Neutrophil (primary cell): Measurements from ENCODE around the gene HAL.

ENCODE experiments used
- H3K27ac ChIP-seq: fragments of 200-600 bp; sonication (generic); 2 replicates; pipeline ENCODE4 v1.5.1; 2016; ENCODE audit warnings: mild to moderate bottlenecking, moderate library complexity
- H3K27me3 ChIP-seq: fragments of 200-600 bp; sonication (generic); 2 replicates; pipeline ENCODE4 v1.6.0; 2016; ENCODE audit warnings: mild to moderate bottlenecking
- H3K36me3 ChIP-seq: fragments of 200-600 bp; sonication (generic); 2 replicates; pipeline ENCODE4 v1.5.1; 2017
- H3K4me1 ChIP-seq, 2 experiments: fragments of 200-600 bp in 1 of 2; sonication (generic) in 1 of 2; 1 replicate in 1 of 2; 2 replicates in 1 of 2; pipeline versions ENCODE4 v1.5.1 to v1.6.1; 2013 to 2016; ENCODE audit warnings: low read depth in 1 of 2, low read length in 1 of 2, mild to moderate bottlenecking in 1 of 2, moderate library complexity in 1 of 2; ENCODE audit not compliant: control insufficient read depth in 1 of 2, insufficient read depth in 1 of 2
- H3K4me3 ChIP-seq, 2 experiments: fragments of 200-600 bp in 1 of 2; sonication (generic) in 1 of 2; 1 replicate in 1 of 2; 2 replicates in 1 of 2; pipeline ENCODE4 v1.5.1; 2013 to 2016; ENCODE audit warnings: low read depth in 1 of 2, low read length in 1 of 2, mild to moderate bottlenecking in 1 of 2, moderate library complexity in 1 of 2
- H3K9me3 ChIP-seq: fragments of 200-600 bp; sonication (generic); 2 replicates; pipeline ENCODE4 v1.5.1; 2016
- CTCF ChIP-seq: fragments of 200-600 bp; sonication (generic); IDR thresholded peaks from 2 replicates; pipeline ENCODE4 v1.5.1; 2016; ENCODE audit warnings: antibody characterized with exemption

Gene HAL

GRCh38 chr12:95997276-95997675 is 1.1 kb upstream of the HAL start:
- TF ChIP-seq CTCF: no peak

GRCh38 chr12:95995238-95996031 is 709 bp downstream of the HAL start:
- H3K27ac ChIP-seq: peak overlapping the region; percentile 98
- no peaks in the 10 kb centered on the region for H3K27me3 ChIP-seq
- TF ChIP-seq CTCF: no peak
- H3K9me3 ChIP-seq: no peaks in the 10 kb centered on the region
- H3K36me3 ChIP-seq: peaks cover 57% of the 10 kb centered on the region
- peaks cover 48 to 50% of the 10 kb centered on the region in 2 experiments for H3K4me1 ChIP-seq
- peak overlapping the region; percentile 78 to 79 for H3K4me3 ChIP-seq

More at GRCh38 chr12:95997276-95997675, 1.1 kb upstream of the HAL start:
- Histone ChIP-seq H3K4me1 (peaks cover 48 to 50% of the 10 kb centered on the region in 2 experiments), H3K36me3 (peaks cover 59% of the 10 kb centered on the region), H3K9me3 (no peaks in the 10 kb centered on the region), H3K27me3 (no peaks in the 10 kb centered on the region), H3K27ac (peak overlapping the region; percentile 98), H3K4me3 (peak overlapping the region; percentile 78 to 79)

- Histone ChIP-seq H3K36me3 (peaks cover 57% of the 10 kb centered on the region), H3K9me3 (no peaks in the 10 kb centered on the region), H3K27ac (peak overlapping the region; percentile 98), H3K4me3 (peak overlapping the region; percentile 78 to 79), H3K27me3 (no peaks in the 10 kb centered on the region), H3K4me1 (peaks cover 48 to 50% of the 10 kb centered on the region in 2 experiments)
- no peak for TF ChIP-seq CTCF
Measured at GRCh38 chr12:95994476-95994875, 1.7 kb downstream of the HAL start.

GRCh38 chr12:95993907-95994306 is 2.2 kb downstream of the HAL start:
- Histone ChIP-seq H3K27me3 (no peaks in the 10 kb centered on the region), H3K4me1 (peaks cover 42 to 50% of the 10 kb centered on the region in 2 experiments), H3K27ac (peak overlapping the region; percentile 98), H3K4me3 (peak overlapping the region; percentile 78 to 79), H3K36me3 (peaks cover 57% of the 10 kb centered on the region), H3K9me3 (no peaks in the 10 kb centered on the region)
- no peak for TF ChIP-seq CTCF

- TF ChIP-seq CTCF: no peak
- peaks cover 92% of the 10 kb centered on the region for H3K36me3 ChIP-seq
- H3K27ac ChIP-seq: peak overlapping the region; percentile 7
Measured at GRCh38 chr12:95990136-95990535, 6.0 kb downstream of the HAL start.

More at GRCh38 chr12:95990136-95990535, 6.0 kb downstream of the HAL start:
- no peak overlapping the region for H3K4me3 ChIP-seq
- no peaks in the 10 kb centered on the region for H3K27me3 ChIP-seq
- H3K9me3 ChIP-seq: no peaks in the 10 kb centered on the region
- peaks cover 13 to 14% of the 10 kb centered on the region in 2 experiments for H3K4me1 ChIP-seq
